Pancreas (tissue), 10 donors: ENCODE data around the gene ARHGAP10. TPM values are rescaled to one million over a fixed set of nuclear protein-coding genes. Genes with fewer than 3 reads are reported as not detected.

Experiments used
- ATAC-seq, 4 donors: fragments of 200-7000 bp; cut with Tn5 transposase; one replicate each; pipeline versions ENCODE4 v1.8.0 to v1.9.1; 2020; ENCODE audit warnings: mild to moderate bottlenecking in 4 of 4, moderate library complexity in 4 of 4
- DNase-seq, 6 donors: peaks; one replicate each; pipeline ENCODE4 v3.0.0-alpha.2; 2020
- FAIRE-seq: peaks from 2 replicates; lab custom pipeline; 2012; peaks lifted over from hg19 to GRCh38; lab: Jason Lieb, UNC
- H3K27ac ChIP-seq, 4 donors: fragments of 200-600 bp; sonication (generic); 1 replicate in 3 of 4; 2 replicates in 1 of 4; pipeline versions ENCODE4 v1.5.0 to v1.8.0; 2020
- H3K27me3 ChIP-seq, 4 donors: fragments of 200-600 bp; one replicate each; pipeline ENCODE4 v1.8.0; 2021
- H3K36me3 ChIP-seq, 3 donors: fragments of 200-600 bp; sonication (generic) in 1 of 3; one replicate each; pipeline versions ENCODE4 v1.5.0 to v1.8.0; 2020 to 2021
- H3K4me1 ChIP-seq, 3 donors: fragments of 200-600 bp; one replicate each; pipeline ENCODE4 v1.8.0; 2021
- H3K4me3 ChIP-seq, 4 donors: fragments of 200-600 bp; sonication (generic) in 2 of 4; one replicate each; pipeline versions ENCODE4 v1.5.0 to v1.8.0; 2020 to 2021
- H3K9me3 ChIP-seq, 4 donors: fragments of 200-600 bp; one replicate each; pipeline ENCODE4 v1.8.0; 2021
- WGBS, 2 donors: extraction: QIAGEN DNeasy Blood & Tissue Kit; methylation state at CpG; one replicate each; pipeline ENCODE4 v1.1.7; 2013; 5-methylcytosine and 5-hydroxymethylcytosine counted together
- intact Hi-C, 3 donors: fragments of 100-400 bp; cut with DNase I; formaldehyde crosslinking; loops; one replicate each; pipeline versions ENCODE4 v1.11.1 to v1.14.2; 2022
- polyA plus RNA-seq, 2 donors: library from polyadenylated mRNA; stranded (reverse); fragments of 200-250 nt; gene quantifications; one replicate each; pipeline ENCODE4 v1.2.3, GENCODE V29; 2013
- total RNA-seq, 6 donors: library from RNA; stranded (reverse); fragmentation: NEBNext Ultra II Directional in 4 of 6; extraction: Animal tissue kit (Norgen Biotek cat#: 25700) in 4 of 6; gene quantifications; one replicate each; pipeline versions ENCODE4 v1.2.1 to v1.2.4, GENCODE V29; 2021 to 2023
- TF ChIP-seq, protein P1 (sequence below), 4 donors: fragments of 200-600 bp; sonication (generic) in 3 of 4; IDR thresholded peaks; one replicate each; pipeline versions ENCODE4 v1.5.0 to v1.8.0; 2021; ENCODE audit warnings: antibody characterized with exemption in 4 of 4
- donor health status: healthy with polysubstance abuse.
- donor health status: DM: no; HTN: no; CAD: no; lungs with moderate emphysema.
- donor health status: DM: no; HTN: no; CAD: no.
- donor health status: control.
- donor health status: control.
- donor health status: Bipolar disorder and iron deficiency.
- donor health status: DM: yes; HTN: yes; CAD: no.
- donor health status: DM: no; HTN: no; CAD: no.
- donor health status: DM: no; HTN: no; CAD: no.
- donor health status: DM: yes; HTN: yes; CAD: no.

ARHGAP10 gene
- total and polyA plus RNA-seq, 8 donors, result 6.3 to 14.8 (median 8.7) TPM

GRCh38 chr4:147683717-147684700 lies 47.9 kb upstream of the ARHGAP10 start, which contains the start of gene PRMT9:
Gene PRMT9 (minus strand): TSS chr4:147684163. CDS start chr4:147683987, 176 bp downstream.
- TF ChIP-seq, protein P1, sequence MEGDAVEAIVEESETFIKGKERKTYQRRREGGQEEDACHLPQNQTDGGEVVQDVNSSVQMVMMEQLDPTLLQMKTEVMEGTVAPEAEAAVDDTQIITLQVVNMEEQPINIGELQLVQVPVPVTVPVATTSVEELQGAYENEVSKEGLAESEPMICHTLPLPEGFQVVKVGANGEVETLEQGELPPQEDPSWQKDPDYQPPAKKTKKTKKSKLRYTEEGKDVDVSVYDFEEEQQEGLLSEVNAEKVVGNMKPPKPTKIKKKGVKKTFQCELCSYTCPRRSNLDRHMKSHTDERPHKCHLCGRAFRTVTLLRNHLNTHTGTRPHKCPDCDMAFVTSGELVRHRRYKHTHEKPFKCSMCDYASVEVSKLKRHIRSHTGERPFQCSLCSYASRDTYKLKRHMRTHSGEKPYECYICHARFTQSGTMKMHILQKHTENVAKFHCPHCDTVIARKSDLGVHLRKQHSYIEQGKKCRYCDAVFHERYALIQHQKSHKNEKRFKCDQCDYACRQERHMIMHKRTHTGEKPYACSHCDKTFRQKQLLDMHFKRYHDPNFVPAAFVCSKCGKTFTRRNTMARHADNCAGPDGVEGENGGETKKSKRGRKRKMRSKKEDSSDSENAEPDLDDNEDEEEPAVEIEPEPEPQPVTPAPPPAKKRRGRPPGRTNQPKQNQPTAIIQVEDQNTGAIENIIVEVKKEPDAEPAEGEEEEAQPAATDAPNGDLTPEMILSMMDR (IDR thresholded peaks at IDR 0.05), result no peak
- WGBS, 2 donors, result 0% methylated on average over 68 to 69 of the region's 69 CpGs
- Histone ChIP-seq H3K4me1 (peaks cover 0 to 14% (median 0%) of the 10 kb centered on the region in 3 donors), H3K36me3 (no peaks in the 10 kb centered on the region), H3K27ac (peak within 1 kb of the TSS; percentile 82 to 93 (median 89)), H3K9me3 (no peaks in the 10 kb centered on the region), H3K4me3 (peak within 1 kb of the TSS; percentile 74 to 85 (median 76)), H3K27me3 (no peaks in the 10 kb centered on the region)
- intact Hi-C loops, result no loop called here
- FAIRE-seq (no peak), DNase-seq (peak; percentile 88 to 94 (median 92)), ATAC-seq (peak; percentile 97 to 99 (median 99))

GRCh38 chr4:147689067-147689466 lies 42.8 kb upstream of the ARHGAP10 start:
- DNase-seq (no peak), FAIRE-seq (no peak), ATAC-seq (no peak)
- TF ChIP-seq, protein P1 (IDR thresholded peaks at IDR 0.05), result no peak
- H3K27me3 ChIP-seq, result no peaks in the 10 kb centered on the region
- H3K36me3 ChIP-seq, result no peaks in the 10 kb centered on the region
- intact Hi-C loops, result no loop called here
- H3K27ac ChIP-seq, result no peak overlapping the region
- no peak overlapping the region for H3K4me3 ChIP-seq
- whole genome bisulfite sequencing, 2 donors, result 51 to 65% methylated on average over 4 of the region's 4 CpGs
- no peaks in the 10 kb centered on the region for H3K9me3 ChIP-seq
- H3K4me1 ChIP-seq, result peaks cover 0 to 18% (median 15%) of the 10 kb centered on the region in 3 donors

DNA sequence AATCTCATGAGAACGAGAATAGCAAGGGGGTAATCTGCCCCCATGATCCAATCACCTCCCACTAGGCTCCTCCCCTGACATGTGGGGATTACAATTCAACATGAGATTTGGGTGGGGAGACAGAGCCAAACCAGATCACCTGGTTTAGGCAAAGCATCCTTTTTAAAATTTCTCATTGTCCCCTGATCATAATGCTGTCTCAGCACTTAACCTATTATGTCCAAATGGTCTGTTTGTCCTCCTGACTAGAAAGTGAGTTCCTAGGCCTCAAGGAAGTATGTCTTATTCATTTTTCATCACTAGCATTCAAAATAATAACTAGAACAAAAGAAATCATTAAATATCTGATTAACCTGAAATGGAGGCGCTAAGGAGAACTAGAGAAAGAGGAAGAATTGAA lies 40.1 kb upstream of the ARHGAP10 start:
- 88 to 90% methylated on average over 2 of the region's 2 CpGs for WGBS, 2 donors
- Histone ChIP-seq H3K9me3 (no peaks in the 10 kb centered on the region), H3K4me1 (peaks cover 0 to 15% (median 13%) of the 10 kb centered on the region in 3 donors), H3K36me3 (no peaks in the 10 kb centered on the region), H3K27me3 (no peaks in the 10 kb centered on the region), H3K27ac (no peak overlapping the region), H3K4me3 (no peak overlapping the region)
- ATAC-seq, result no peak
- FAIRE-seq, result no peak
- TF ChIP-seq, protein P1 (IDR thresholded peaks at IDR 0.05), result no peak
- no peak for DNase-seq
- intact Hi-C loops, result no loop called here

GRCh38 chr4:147693218-147693617 lies 38.7 kb upstream of the ARHGAP10 start:
- no peaks in the 10 kb centered on the region for H3K36me3 ChIP-seq
- no peak overlapping the region for H3K27ac ChIP-seq
- WGBS, 2 donors, result 47 to 48% methylated on average over 3 of the region's 3 CpGs
- TF ChIP-seq, protein P1 (IDR thresholded peaks at IDR 0.05), result no peak
- no peaks in the 10 kb centered on the region for H3K27me3 ChIP-seq
- peaks cover 0 to 15% (median 13%) of the 10 kb centered on the region in 3 donors for H3K4me1 ChIP-seq
- FAIRE-seq (no peak), ATAC-seq (peak; percentile 68 to 93 (median 82)), DNase-seq (no peak)
- no peaks in the 10 kb centered on the region for H3K9me3 ChIP-seq
- intact Hi-C loops, result no loop called here
- H3K4me3 ChIP-seq, result no peak overlapping the region
